Natural killer cell (primary cell): ENCODE data around the gene PPDPF. TPM values are rescaled to one million over a fixed set of nuclear protein-coding genes. Genes with fewer than 3 reads are reported as not detected.

Experiments
- ATAC-seq, 3 donors: fragments of 150-1000 bp in 2 of 3; fragments of 200-7000 bp in 1 of 3; cut with Tn5 transposase; 1 replicate in 1 of 3; 2 replicates in 2 of 3; pipeline ENCODE4 v1.10.0; 2021; ENCODE audit warnings: mild to moderate bottlenecking in 2 of 3, moderate library complexity in 2 of 3
- DNase-seq, 2 donors: peaks; one replicate each; pipeline versions ENCODE4 v3.0.0 to v3.0.0-alpha.2; 2013 to 2021; ENCODE audit warnings: mixed read lengths in 1 of 2
- H3K27ac ChIP-seq: one replicate; pipeline ENCODE4 v1.5.1; 2013; ENCODE audit warnings: mild to moderate bottlenecking, low read length
- H3K27me3 ChIP-seq: one replicate; pipeline ENCODE4 v1.6.1; 2013; ENCODE audit warnings: low read length; ENCODE audit not compliant: control insufficient read depth, insufficient read depth
- H3K36me3 ChIP-seq: one replicate; pipeline ENCODE4 v1.6.1; 2013; ENCODE audit warnings: low read length; ENCODE audit not compliant: control insufficient read depth, insufficient read depth
- H3K4me1 ChIP-seq: one replicate; pipeline ENCODE4 v1.6.1; 2013; ENCODE audit warnings: low read length; ENCODE audit not compliant: control insufficient read depth, insufficient read depth
- H3K4me3 ChIP-seq: one replicate; pipeline ENCODE4 v1.5.1; 2013; ENCODE audit warnings: low read length
- H3K9me3 ChIP-seq: one replicate; pipeline ENCODE4 v1.6.1; 2013; ENCODE audit warnings: low read length; ENCODE audit not compliant: control insufficient read depth, insufficient read depth
- H3K27ac Mint-ChIP-seq, 2 donors: one replicate each; pipeline ENCODE4 v1.8.0; 2022; ENCODE audit warnings: mild to moderate bottlenecking in 2 of 2, mixed read lengths in 2 of 2, moderate library complexity in 1 of 2
- H3K27me3 Mint-ChIP-seq, 2 donors: one replicate each; pipeline ENCODE4 v1.8.0; 2022; ENCODE audit warnings: low read depth in 2 of 2, mixed read lengths in 2 of 2
- H3K36me3 Mint-ChIP-seq: one replicate; pipeline ENCODE4 v1.8.0; 2022; ENCODE audit warnings: mixed read lengths
- H3K4me1 Mint-ChIP-seq, 2 donors: one replicate each; pipeline ENCODE4 v1.8.0; 2022; ENCODE audit warnings: mixed read lengths in 2 of 2
- H3K4me3 Mint-ChIP-seq: one replicate; pipeline ENCODE4 v1.8.0; 2022; ENCODE audit warnings: mild to moderate bottlenecking, moderate library complexity, mixed read lengths
- H3K9me3 Mint-ChIP-seq, 2 donors: one replicate each; pipeline ENCODE4 v1.8.0; 2022; ENCODE audit warnings: mixed read lengths in 2 of 2
- WGBS: methylation state at CpG from one replicate; pipeline ENCODE4 v1.1.7; 2013; ENCODE audit warnings: missing lambda C conversion rate; ENCODE audit not compliant: insufficient coverage; 5-methylcytosine and 5-hydroxymethylcytosine counted together
- intact Hi-C: fragments of 100-400 bp; cut with micrococcal nuclease; formaldehyde crosslinking; loops from one replicate; pipeline ENCODE4 v1.14.2; 2022
- total RNA-seq, 4 donors: library from RNA; stranded (reverse); fragments of 120-200 nt in 1 of 4; gene quantifications; one replicate each; pipeline versions ENCODE4 v1.2.3 to v1.2.4, GENCODE V29; 2013 to 2022
- TF ChIP-seq, protein P1 (sequence below): fragments of 200-600 bp; IDR thresholded peaks from one replicate; pipeline ENCODE4 v1.8.0; 2022; ENCODE audit warnings: antibody characterized with exemption

Gene PPDPF
- total RNA-seq, 3 donors from 2014 or later (not counting 1 experiment from before 2014, with no cell fraction given): 95.5 to 197 (median 159) TPM

DNA sequence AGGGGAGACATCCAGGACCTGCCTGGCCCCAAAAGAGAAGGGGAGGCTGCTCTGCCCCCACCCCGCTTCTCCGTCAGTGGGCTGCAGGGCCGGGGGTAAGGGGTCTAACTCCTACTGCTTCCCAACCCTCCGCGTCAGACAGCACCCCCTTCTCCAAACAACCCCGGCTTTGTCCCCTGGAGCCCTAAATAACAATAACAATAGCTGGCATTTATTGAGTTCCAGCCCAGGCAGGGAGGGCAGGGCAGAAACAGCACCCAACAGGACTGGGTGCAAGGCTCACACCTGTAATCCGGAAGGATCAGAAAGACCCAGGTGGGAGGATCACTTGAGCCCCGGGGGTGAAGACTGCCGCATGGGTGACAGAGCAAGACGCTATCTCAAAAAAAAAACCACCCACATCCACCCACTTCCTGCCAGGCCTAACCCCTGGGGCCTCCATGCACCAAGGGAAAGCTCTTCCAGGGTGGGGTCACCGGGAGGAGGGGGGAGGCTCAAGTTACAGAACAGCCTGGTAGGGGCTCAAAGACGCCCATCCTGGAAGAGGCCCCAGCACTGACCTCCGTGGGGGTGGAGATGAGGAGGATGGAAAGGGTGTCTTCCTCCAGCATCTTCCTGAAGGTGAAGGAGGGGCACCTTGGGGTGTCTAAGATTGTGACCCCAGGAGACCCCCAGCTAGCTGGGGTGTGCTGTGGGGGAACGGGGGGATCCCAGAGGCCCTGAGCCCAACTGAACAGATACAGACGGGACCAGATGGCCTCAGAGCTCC lies 32.1 kb downstream of the PPDPF start:
- no peaks in the 10 kb centered on the region for H3K9me3 Mint-ChIP-seq
- H3K27me3 Mint-ChIP-seq: peaks cover 0 to 3% of the 10 kb centered on the region in 2 donors

DNA sequence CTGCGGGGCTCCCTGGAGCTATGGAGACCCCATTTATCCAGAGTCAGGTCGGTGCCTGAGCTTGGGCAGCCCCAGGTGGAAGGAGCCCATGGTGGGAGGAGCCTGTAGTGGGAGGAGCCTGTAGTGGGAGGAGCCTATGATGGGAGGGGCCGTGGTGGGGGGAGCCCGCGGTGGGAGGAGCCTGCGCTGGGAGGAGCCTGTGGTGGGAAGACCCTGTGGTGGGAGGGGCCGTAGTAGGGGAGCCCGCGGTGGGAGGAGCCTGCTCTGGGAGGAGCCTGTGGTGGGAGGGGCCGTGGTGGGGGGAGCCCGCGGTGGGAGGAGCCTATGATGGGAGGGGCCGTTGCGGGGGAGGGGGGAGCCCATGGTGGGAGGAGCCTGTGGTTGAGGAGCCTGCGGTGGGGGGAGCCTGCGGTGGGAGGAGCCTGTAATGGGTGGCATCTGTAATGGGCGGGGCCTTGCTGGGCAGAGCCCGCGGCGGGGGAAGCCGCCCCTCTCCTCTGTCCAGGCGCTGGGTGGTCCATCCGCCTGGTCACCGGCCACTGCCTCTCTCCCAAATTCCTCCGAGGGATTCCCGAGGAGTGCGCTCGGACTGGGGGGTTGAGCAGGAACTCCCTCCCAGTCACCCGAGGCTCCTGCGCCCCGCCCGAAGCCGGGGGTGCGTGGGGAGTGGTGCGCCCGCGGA lies 32.8 kb downstream of the PPDPF start:
- Histone ChIP-seq H3K9me3 (no peaks in the 10 kb centered on the region), H3K4me1 (peaks cover 30% of the 10 kb centered on the region), H3K4me3 (peak overlapping the region; percentile 37), H3K27me3 (peaks cover 2% of the 10 kb centered on the region), H3K36me3 (no peaks in the 10 kb centered on the region), H3K27ac (peak overlapping the region; percentile 70)
- H3K9me3 Mint-ChIP-seq: no peaks in the 10 kb centered on the region
- intact Hi-C loops: loop anchor here (5.0 kb wide), 1 partner anchor 84 kb away; no protein-coding TSS in a partner anchor
- H3K27ac Mint-ChIP-seq: peak overlapping the region; percentile 31 to 83
- H3K36me3 Mint-ChIP-seq: no peaks in the 10 kb centered on the region
- 2% methylated on average over 37 of the region's 37 CpGs for WGBS
- DNase-seq (peak; percentile 81 to 95), ATAC-seq (peak; percentile 84 to 95 (median 87))
- TF ChIP-seq, protein P1, sequence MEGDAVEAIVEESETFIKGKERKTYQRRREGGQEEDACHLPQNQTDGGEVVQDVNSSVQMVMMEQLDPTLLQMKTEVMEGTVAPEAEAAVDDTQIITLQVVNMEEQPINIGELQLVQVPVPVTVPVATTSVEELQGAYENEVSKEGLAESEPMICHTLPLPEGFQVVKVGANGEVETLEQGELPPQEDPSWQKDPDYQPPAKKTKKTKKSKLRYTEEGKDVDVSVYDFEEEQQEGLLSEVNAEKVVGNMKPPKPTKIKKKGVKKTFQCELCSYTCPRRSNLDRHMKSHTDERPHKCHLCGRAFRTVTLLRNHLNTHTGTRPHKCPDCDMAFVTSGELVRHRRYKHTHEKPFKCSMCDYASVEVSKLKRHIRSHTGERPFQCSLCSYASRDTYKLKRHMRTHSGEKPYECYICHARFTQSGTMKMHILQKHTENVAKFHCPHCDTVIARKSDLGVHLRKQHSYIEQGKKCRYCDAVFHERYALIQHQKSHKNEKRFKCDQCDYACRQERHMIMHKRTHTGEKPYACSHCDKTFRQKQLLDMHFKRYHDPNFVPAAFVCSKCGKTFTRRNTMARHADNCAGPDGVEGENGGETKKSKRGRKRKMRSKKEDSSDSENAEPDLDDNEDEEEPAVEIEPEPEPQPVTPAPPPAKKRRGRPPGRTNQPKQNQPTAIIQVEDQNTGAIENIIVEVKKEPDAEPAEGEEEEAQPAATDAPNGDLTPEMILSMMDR: no peak
- peaks cover 0 to 3% of the 10 kb centered on the region in 2 donors for H3K27me3 Mint-ChIP-seq
- H3K4me3 Mint-ChIP-seq: peak overlapping the region; percentile 47
- H3K4me1 Mint-ChIP-seq: peaks cover 0 to 21% of the 10 kb centered on the region in 2 donors

More for the DNA sequence above, 32.1 kb downstream of the PPDPF start:
- Histone ChIP-seq H3K4me3 (peak overlapping the region; percentile 22), H3K4me1 (peaks cover 30% of the 10 kb centered on the region), H3K36me3 (no peaks in the 10 kb centered on the region), H3K27ac (peak overlapping the region; percentile 70), H3K9me3 (no peaks in the 10 kb centered on the region), H3K27me3 (peaks cover 2% of the 10 kb centered on the region)
- peak; percentile 40 to 83 for DNase-seq
- intact Hi-C loops: loop anchor here (5.0 kb wide), 1 partner anchor 85 kb away; no protein-coding TSS in a partner anchor
- ATAC-seq: peak; percentile 13 to 49 (median 26)
- peak overlapping the region; percentile 56 for H3K4me3 Mint-ChIP-seq
- peaks cover 0 to 21% of the 10 kb centered on the region in 2 donors for H3K4me1 Mint-ChIP-seq
- WGBS: 21% methylated on average over 14 of the region's 15 CpGs
- H3K36me3 Mint-ChIP-seq: no peaks in the 10 kb centered on the region
- peak overlapping the region; percentile 31 to 83 for H3K27ac Mint-ChIP-seq
- TF ChIP-seq, protein P1: no peak

DNA sequence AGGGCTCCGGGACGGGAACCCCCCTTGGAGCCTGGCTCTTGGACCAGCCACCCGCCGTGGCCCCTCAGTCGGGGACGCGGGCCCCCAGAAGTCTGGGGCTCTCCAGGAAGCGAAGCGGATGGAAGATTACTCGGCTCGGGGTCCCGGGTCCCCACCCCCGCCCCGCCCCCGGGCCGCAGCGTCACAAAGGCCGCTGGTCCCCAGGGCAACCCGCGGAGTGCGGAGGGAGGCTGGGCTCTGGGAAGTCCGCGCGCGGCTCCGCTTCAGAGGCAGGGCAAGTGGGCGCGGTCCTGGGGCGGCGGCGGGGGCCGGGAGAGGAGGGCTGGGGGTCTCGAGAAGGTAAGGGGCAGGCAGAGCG lies 33.3 kb downstream of the PPDPF start, which contains the start of gene FNDC11:
TSS of gene FNDC11 (plus strand) at position 227 of the 358 bp plus-strand sequence. CDS start 1,505 bp downstream, outside the sequence.
- intact Hi-C loops: loop anchor here (5.0 kb wide), 1 partner anchor 83 kb away; no protein-coding TSS in a partner anchor
- TF ChIP-seq, protein P1: no peak
- H3K4me3 ChIP-seq: peak within 1 kb of the TSS; percentile 37
- H3K27ac ChIP-seq: peak within 1 kb of the TSS; percentile 70
- H3K9me3 Mint-ChIP-seq: no peaks in the 10 kb centered on the region
- H3K4me1 ChIP-seq: peaks cover 26% of the 10 kb centered on the region
- ATAC-seq: peak; percentile 15 to 21 (median 15)
- WGBS: 2% methylated on average over 34 of the region's 34 CpGs
- peaks cover 0 to 3% of the 10 kb centered on the region in 2 donors for H3K27me3 Mint-ChIP-seq
- peaks cover 0 to 21% of the 10 kb centered on the region in 2 donors for H3K4me1 Mint-ChIP-seq
- peak in 1 of 2 donors; percentile 41 for DNase-seq
- H3K27me3 ChIP-seq: peaks cover 2% of the 10 kb centered on the region
- H3K4me3 Mint-ChIP-seq: peak within 1 kb of the TSS; percentile 47
- H3K9me3 ChIP-seq: no peaks in the 10 kb centered on the region
- peak within 1 kb of the TSS; percentile 31 to 83 for H3K27ac Mint-ChIP-seq
- H3K36me3 ChIP-seq: no peaks in the 10 kb centered on the region
- H3K36me3 Mint-ChIP-seq: no peaks in the 10 kb centered on the region
